ENCODE data around the gene LAMB2. TPM values are rescaled to one million over a fixed set of nuclear protein-coding genes. Genes with fewer than 3 reads are reported as not detected.

LAMB2 gene
- total and polyA plus RNA-seq, 2 of the 8 experiments (the other 6 are each of a cell fraction or from before 2014, with no cell fraction given), result 112 to 153 TPM

DNA sequence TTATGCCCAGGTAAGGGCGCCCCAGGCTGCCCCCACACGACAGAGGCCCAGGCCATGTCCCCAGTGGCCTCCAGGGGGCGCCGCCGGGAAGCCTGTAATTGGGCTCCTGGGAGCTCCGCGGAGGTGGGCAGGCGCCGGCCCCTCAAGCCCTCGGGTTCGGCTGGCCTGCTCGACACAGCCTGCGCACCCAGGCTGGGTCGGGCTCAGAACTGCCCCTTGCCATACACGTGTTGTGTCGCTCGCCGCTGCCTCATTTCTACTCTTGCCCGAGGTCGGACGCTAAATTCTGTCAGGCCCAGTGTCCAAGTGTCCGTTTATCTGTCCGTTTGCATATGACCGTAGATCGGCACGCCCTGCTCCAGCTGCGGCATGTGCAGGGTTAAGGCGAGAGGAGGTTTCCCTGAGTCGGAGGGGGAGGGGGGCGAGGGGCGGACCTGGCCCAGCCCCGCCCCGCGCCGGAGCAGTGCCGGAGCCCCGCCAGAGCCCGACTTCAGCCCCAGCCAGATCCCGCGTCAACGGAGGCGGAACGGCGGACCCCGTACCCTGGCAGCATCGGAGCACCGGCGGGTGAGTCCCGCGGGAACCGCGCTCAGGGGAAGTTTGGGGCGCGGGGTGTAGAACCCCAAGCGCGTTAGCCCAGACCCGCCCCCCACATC is 38.4 kb upstream of the LAMB2 start, which contains the start of gene KLHDC8B (continued):
- TF ChIP-seq ATF2 (IDR thresholded peaks at IDR 0.05; ENCODE audit: low read length) (peak; percentile 74), RNF2 (IDR thresholded peaks at IDR 0.05; ENCODE audit: borderline replicate concordance, low read depth, low read length, missing control alignments, poor library complexity, severe bottlenecking) (no peak), POLR2AphosphoS5 (IDR thresholded peaks at IDR 0.05; ENCODE audit: low read depth, low read length) (no peak), ZNF274 (IDR thresholded peaks at IDR 0.05; ENCODE audit: borderline replicate concordance, extremely low read depth, low read length) (no peak), RXRA (IDR thresholded peaks at IDR 0.05; ENCODE audit: insufficient read depth, low read depth, low read length) (no peak), TCF12 (IDR thresholded peaks at IDR 0.05; ENCODE audit: low read depth, low read length) (no peak), POU5F1 (IDR thresholded peaks at IDR 0.05; ENCODE audit: low read depth, low read length) (no peak), ASH2L (IDR thresholded peaks at IDR 0.05; ENCODE audit: low read length) (peak; percentile 92), GABPA (IDR thresholded peaks at IDR 0.05; ENCODE audit: borderline replicate concordance, insufficient read depth, low read length) (no peak; the same call in 1 of the 2 replicates), CBX5 (IDR thresholded peaks at IDR 0.05; ENCODE audit: low read depth, low read length) (no peak), ATF3 (IDR thresholded peaks at IDR 0.05; ENCODE audit: insufficient read depth, low read depth, low read length) (no peak), RFX5 (IDR thresholded peaks at IDR 0.05; ENCODE audit: borderline replicate concordance, low read depth, low read length) (no peak), FOSL1 (IDR thresholded peaks at IDR 0.05; ENCODE audit: insufficient read depth, low read depth, low read length) (no peak), NANOG (IDR thresholded peaks at IDR 0.05; ENCODE audit: insufficient read depth, low read depth, low read length, poor library complexity, severe bottlenecking) (peak; percentile 19), SIRT6 (IDR thresholded peaks at IDR 0.05; ENCODE audit: low read length) (no peak), RBBP5 (IDR thresholded peaks at IDR 0.05; ENCODE audit: borderline replicate concordance, low read depth, low read length) (peak; percentile 88; the same call in 1 of the 2 replicates), TBP (IDR thresholded peaks at IDR 0.05; ENCODE audit: low read depth, low read length) (no peak), EZH2 (IDR thresholded peaks at IDR 0.05; ENCODE audit: low read depth, low read length, severe bottlenecking) (peak; percentile 28), CHD1 (IDR thresholded peaks at IDR 0.05; ENCODE audit: low read depth, low read length) (no peak), JUND (IDR thresholded peaks at IDR 0.05; ENCODE audit: low read length) (no peak), CREB1 (IDR thresholded peaks at IDR 0.05) (0 out of 2 replicates have a peak, but pooled peaks have one; percentile 9)
- TF ChIP-seq, protein P1, sequence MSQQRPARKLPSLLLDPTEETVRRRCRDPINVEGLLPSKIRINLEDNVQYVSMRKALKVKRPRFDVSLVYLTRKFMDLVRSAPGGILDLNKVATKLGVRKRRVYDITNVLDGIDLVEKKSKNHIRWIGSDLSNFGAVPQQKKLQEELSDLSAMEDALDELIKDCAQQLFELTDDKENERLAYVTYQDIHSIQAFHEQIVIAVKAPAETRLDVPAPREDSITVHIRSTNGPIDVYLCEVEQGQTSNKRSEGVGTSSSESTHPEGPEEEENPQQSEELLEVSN (IDR thresholded peaks at IDR 0.05), result peak; percentile 52; the same call in 1 of the 2 replicates
